Activated CD4-positive, CD25-positive, alpha-beta regulatory T cell treated with anti-CD3 and anti-CD28 coated beads, Interleukin-2, amount 50 U/mL, for 16 hours (primary cell): ENCODE data around the gene SH3RF3.

Experiments used
- DNase-seq: peaks from one replicate; pipeline ENCODE4 v3.0.0-alpha.2; 2020; ENCODE audit warnings: low read depth, low spot score

The SH3RF3 gene

DNA sequence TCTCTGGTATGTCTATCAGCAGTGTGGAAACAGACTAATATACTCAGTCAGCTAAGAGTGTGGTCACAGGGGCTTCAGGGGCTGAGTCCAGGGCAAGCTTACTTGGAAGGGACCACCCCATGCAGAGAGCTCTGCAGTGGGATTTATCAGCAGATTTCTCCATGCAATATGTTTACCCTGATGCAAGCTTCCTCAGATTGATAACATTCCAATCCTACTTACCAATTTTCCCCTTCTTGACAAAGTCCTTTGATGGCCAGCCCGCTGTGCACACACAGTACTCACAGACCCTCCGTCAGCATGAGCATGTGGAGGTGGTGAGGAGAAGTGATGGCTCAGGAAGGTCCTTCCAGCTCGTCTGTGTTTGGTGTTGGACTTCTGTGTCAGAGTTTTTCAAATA, 51.8 kb downstream of the SH3RF3 start:
- no peak for DNase-seq

GRCh38 chr2:109182426-109182825, 53.4 kb downstream of the SH3RF3 start:
- no peak for DNase-seq

GRCh38 chr2:109183871-109184270, 54.9 kb downstream of the SH3RF3 start:
- DNase-seq: no peak

DNA sequence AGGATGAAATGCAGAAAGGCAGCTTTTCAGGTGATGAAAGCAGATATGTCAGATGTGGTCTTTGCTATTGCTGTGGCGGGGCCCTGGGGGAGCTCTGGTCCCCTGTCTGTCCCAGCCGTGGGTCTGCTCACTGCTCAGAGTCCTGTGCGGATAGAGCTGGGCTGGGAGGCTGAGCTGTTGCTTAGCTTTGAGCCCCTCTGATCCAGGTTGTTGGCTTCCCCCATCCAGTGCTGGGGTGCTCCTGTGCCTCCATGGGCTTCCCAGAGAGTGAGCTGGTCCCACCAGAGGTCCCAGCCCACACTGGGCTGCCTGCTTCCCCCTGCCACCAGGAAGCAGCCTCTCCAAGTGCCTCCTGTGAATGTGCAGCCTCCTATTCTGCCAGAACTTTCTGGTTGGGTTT, 55.4 kb downstream of the SH3RF3 start:
- no peak for DNase-seq

GRCh38 chr2:109185338-109185737, 56.3 kb downstream of the SH3RF3 start:
- DNase-seq: no peak

- DNase-seq: no peak
Measured at GRCh38 chr2:109185821-109186570, 57.0 kb downstream of the SH3RF3 start.

DNA sequence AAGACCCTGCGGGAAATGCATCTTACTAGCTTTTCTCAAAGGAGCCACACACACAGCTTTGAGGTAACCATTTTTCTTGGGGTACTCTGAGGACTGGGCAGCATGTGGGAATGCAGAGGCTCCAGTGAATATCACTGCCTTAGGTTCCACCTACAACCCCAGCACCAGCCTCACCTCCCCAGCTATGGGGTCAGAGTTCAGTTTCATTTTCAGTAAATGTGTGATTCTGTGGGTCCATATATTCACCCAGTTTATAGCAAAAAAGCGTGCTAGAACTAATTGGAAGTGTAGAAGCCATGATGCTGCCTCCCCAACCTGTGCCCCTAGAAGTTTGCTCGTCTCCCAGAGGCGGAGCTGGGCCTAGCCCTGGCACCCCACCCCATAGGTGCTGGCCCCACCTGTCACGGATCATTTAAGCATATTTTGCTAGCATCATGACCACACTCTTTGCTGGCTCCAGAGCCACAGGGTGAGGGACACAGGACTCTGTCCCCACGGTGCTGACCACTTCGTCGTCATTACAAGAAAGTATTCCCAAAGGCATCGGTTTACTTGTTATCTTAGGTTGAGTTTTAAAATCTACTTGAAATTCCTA, 57.7 kb downstream of the SH3RF3 start:
- no peak for DNase-seq

GRCh38 chr2:109187711-109188495, 58.9 kb downstream of the SH3RF3 start:
- no peak for DNase-seq

- DNase-seq: no peak
Measured at GRCh38 chr2:109188496-109188890, 59.5 kb downstream of the SH3RF3 start.

DNA sequence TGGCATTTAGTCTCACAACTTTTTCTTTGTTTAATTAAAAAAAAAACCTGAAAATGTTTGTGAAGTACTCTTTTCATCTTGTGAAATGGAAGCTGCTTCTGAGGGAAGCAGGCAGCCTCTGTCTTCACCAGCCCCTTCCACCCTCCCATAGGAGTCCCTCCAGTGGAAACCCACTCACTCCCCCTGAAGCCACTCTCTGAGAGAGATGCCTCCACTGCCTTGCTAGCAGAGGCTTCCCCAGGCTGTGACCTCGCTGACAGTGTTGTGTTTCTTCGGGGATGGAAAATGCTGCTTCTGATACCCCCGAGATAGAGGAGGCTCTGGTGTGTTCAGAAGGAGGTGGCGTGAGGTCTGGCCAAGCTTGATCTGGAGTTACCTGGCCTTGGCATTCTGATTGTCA, 59.9 kb downstream of the SH3RF3 start:
- no peak for DNase-seq

DNA sequence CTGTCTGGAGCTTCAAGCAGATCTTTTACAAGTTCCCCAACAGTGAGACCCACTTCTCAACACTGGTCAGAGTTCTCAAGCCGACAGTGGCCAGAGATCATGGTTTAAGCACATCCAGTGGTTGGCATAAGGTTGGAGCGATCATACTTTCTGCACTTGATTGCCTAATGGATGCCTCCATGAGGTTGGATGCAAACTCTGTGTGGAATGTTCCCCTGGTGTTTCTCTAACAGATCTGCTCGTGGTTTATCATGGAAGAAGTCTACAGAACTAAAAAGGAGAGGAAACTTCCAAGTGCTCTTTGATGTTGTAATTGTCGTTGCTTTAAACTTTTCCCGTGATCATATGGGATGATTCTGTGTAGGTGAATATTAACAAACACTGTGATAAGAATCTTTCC, 60.7 kb downstream of the SH3RF3 start:
- no peak for DNase-seq

DNA sequence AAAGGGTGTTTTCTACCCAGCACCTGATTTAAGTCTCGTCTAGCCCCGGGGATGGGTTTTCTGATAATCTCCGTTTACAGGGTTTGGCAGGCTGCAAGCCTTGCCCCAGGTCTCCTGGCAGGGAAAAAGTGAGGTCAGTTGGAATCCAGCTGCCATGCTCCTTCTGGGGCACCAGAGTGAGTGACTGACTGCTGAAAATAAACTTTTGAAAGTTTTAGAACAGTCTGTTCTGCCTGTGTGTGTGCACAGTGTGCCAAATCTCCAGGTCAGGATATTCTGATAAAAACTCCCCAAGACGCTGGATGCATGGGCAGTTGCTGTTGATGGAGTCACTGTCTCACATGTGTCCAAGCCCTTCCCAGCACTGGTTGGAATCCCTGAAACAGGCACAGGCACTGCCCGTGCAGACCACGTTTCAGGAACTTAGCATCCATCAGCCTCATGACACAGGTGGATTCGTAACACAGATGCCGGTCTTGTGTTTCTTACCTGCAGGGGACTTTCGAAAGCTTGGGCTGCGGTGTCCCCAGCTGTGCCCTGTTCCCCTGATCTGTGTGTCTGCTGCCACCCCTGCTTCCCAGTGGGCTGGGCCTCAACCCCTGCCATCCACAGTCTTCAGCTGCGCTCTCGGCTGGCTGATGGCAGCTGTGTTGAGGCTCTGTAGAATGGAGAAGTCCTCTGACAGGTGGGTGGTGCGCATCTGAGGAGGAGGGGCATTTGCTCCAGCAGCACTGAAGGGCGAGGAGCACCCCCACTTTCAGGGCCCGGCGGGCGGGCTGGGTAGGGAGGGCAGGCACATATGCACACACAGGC, 65.0 kb downstream of the SH3RF3 start:
- DNase-seq: no peak

- no peak for DNase-seq
Measured at GRCh38 chr2:109194620-109194937, 65.6 kb downstream of the SH3RF3 start.

GRCh38 chr2:109195193-109196045, 66.4 kb downstream of the SH3RF3 start:
- no peak for DNase-seq

DNA sequence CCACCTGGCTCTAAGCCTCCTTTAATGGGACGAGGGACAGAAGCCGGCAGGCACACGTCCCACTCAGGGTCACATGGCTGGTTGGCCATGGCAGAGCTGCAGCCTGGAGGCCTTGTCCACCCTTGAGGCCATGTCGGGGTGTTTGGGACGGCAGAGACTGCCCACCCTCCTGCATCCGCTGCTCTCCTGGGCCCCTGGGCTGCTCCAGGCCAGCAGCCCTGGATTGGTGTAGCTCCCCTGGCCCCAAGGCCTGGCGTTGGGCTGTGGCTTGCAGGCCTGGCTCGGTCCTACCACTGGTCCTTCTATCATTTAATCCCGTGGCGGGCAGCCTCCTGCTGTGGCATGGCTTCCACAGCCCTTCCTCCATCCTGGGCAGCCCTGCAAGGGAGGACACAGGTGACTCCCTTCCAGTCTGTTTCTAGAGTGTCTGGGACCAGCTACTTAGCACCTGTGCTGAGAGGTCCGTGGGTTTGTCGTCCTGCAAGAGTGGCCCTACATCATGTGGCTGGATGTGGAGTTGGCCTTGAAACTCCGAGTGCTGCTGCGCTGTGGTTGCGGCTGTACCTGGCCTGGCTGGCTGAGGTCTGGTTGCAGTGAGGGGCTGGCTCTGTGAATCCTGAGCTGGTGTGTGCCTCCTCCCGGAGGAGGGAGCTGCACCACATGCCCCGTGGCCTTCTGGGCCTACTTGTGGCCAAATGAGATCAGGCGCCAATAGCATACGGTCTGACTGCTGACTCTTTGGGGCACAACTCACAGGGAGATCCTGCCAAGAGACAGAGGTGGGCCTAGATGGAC, 67.3 kb downstream of the SH3RF3 start:
- no peak for DNase-seq

DNA sequence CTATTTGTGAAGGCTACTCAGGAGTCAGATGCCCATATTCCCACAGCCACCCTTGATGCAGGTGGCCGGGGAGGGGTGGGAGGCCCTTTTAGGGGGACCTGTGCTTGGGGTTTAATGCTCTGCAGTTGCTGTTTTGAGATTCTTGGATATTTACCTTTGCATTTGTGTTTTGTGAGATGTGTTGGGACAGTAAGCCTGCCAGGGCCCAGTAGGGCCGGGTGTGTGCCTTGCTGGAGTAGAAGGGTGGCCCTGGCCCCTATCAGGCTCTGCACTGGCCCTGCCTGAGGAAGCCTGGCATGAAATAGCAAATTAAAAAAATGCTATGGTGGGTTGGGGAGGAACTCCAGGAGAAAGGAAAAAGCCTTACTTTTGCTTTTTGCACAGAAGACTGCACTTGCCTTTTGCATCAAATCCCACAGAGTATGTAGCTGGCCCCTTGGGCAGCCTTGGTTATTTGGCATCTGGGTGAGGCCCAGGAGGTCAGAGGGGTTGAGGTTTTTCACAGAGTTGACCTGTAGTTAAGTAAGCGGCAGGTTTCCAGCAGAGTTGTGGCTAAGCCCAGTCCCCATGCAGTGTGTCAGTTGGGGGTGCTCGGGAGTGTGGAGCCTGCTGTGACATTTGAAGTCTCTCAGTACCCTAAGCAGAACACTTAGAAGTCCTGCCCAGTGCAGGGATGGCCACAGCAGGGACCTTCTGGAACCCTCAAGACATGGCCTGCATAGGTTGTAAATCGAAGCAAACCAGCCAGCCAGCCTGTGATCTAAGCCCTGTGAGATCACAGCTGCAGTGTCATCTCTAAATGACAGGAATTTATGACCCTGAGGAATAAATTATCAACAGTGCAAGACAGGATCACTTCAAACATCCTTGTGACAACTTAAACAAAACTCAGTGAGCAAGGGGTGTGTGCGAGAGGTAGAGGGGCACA, 68.8 kb downstream of the SH3RF3 start:
- no peak for DNase-seq

DNA sequence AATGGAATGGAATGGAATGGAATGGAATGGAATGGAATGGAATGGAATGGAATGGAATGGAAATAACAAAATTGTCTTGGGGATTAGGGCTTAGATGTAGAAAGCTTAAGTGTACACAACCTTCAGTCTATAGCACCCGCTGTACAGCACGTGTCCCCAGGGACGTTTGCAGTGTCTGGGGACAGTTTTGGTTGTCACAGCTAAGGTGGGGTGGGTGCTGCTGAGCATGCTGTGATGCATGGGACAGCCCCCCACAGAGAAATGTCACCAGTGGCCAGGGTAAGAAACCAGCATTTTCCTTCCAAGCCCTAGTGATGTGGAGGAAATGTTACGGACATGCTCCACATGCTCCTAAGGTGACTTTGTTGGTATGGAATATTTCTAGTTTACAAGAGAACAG, 70.8 kb downstream of the SH3RF3 start:
- DNase-seq: no peak

GRCh38 chr2:109200616-109201464, 71.8 kb downstream of the SH3RF3 start:
- no peak for DNase-seq
